Ovary (tissue), 3 donors: ENCODE data around the gene POC1B.

ENCODE experiments used
- CTCF ChIP-seq, 3 donors: fragments of 450-650 bp in 2 of 3; fragments of 200-600 bp in 1 of 3; IDR thresholded peaks; one replicate each; pipeline versions ENCODE4 v1.5.1 to v1.8.0; 2016 to 2022; ENCODE audit warnings: antibody characterized with exemption in 3 of 3, mild to moderate bottlenecking in 1 of 3
- POLR2A ChIP-seq: fragments of 450-650 bp; IDR thresholded peaks from one replicate; pipeline ENCODE4 v1.6.1; 2017; ENCODE audit warnings: antibody characterized with exemption, mild to moderate bottlenecking, moderate library complexity
- donor health status: DM: no; HTN: no; CAD: no.

GRCh38 chr12:89437231-89437630 lies 88.6 kb downstream of the POC1B start:
- TF ChIP-seq CTCF (IDR thresholded peaks at IDR 0.05) = no peak
- no peak for TF ChIP-seq POLR2A
